PFSK-1 (cell line): ENCODE data around the gene ZFP36L1.

ENCODE experiments used
- FOXP2 ChIP-seq: optimal IDR thresholded peaks from 2 replicates; pipeline ENCODE3; 2011; ENCODE audit warnings: borderline replicate concordance, control low read depth, inconsistent platforms; ENCODE audit not compliant: insufficient read depth; ENCODE audit errors: extremely low read length, extremely low read depth
- POLR2AphosphoS5 ChIP-seq: IDR thresholded peaks from 2 replicates; pipeline ENCODE4 v1.6.1; 2012; ENCODE audit warnings: low read depth, mild to moderate bottlenecking, control low read depth, low read length, moderate library complexity
- SIN3A ChIP-seq: IDR thresholded peaks from 2 replicates; pipeline ENCODE4 v1.6.1; 2012; ENCODE audit warnings: mild to moderate bottlenecking, low read length, moderate library complexity, borderline replicate concordance; ENCODE audit not compliant: insufficient read depth
- TAF1 ChIP-seq: IDR thresholded peaks from 2 replicates; pipeline ENCODE4 v1.6.1; 2012; ENCODE audit warnings: low read length, control low read depth, borderline replicate concordance; ENCODE audit not compliant: insufficient read depth
- TF ChIP-seq, protein P1 (sequence below), 2 experiments: IDR thresholded peaks; 2 replicates each; pipeline versions ENCODE4 v1.6.1 to v1.8.0; 2011 to 2012; ENCODE audit warnings: low read depth in 2 of 2, low read length in 2 of 2, control low read depth in 1 of 2, inconsistent platforms in 1 of 2, mild to moderate bottlenecking in 1 of 2, moderate library complexity in 1 of 2; ENCODE audit not compliant: insufficient read depth in 1 of 2

Gene ZFP36L1

DNA sequence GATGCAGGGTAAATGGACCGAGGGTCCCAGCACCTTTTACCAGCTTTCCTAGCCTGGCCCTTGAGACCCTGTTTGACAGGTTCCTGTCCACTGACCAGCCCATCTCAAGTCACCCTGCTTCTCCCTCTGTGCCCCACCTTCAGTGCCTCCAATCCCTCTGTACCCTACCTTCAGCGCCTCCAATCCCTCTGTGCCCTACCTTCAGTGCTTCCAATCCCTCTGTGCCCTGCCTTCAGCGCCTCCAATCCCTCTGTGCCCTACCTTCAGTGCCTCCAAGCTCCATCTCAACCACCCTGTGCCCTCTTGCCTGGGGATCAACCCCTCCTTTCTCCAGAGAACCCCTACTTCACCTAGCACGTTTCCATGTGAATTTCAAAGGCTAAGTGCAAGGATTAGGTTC lies 54.3 kb downstream of the ZFP36L1 start:
- TF ChIP-seq FOXP2: no peak
- TF ChIP-seq, protein P1, sequence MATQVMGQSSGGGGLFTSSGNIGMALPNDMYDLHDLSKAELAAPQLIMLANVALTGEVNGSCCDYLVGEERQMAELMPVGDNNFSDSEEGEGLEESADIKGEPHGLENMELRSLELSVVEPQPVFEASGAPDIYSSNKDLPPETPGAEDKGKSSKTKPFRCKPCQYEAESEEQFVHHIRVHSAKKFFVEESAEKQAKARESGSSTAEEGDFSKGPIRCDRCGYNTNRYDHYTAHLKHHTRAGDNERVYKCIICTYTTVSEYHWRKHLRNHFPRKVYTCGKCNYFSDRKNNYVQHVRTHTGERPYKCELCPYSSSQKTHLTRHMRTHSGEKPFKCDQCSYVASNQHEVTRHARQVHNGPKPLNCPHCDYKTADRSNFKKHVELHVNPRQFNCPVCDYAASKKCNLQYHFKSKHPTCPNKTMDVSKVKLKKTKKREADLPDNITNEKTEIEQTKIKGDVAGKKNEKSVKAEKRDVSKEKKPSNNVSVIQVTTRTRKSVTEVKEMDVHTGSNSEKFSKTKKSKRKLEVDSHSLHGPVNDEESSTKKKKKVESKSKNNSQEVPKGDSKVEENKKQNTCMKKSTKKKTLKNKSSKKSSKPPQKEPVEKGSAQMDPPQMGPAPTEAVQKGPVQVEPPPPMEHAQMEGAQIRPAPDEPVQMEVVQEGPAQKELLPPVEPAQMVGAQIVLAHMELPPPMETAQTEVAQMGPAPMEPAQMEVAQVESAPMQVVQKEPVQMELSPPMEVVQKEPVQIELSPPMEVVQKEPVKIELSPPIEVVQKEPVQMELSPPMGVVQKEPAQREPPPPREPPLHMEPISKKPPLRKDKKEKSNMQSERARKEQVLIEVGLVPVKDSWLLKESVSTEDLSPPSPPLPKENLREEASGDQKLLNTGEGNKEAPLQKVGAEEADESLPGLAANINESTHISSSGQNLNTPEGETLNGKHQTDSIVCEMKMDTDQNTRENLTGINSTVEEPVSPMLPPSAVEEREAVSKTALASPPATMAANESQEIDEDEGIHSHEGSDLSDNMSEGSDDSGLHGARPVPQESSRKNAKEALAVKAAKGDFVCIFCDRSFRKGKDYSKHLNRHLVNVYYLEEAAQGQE (IDR thresholded peaks at IDR 0.05; ENCODE audit: insufficient read depth in 1 of 2, low read depth in 2 of 2, low read length in 2 of 2): no peak
- no peak for TF ChIP-seq TAF1
- no peak for TF ChIP-seq SIN3A
- no peak for TF ChIP-seq POLR2AphosphoS5
